ENCODE measurements around the gene ARMC7.
"Not testable (repeated sequence)": the region's sequence is repeated elsewhere in the genome, so short reads cannot be mapped to it uniquely, and the experiment has no call there.

The ARMC7 gene

DNA sequence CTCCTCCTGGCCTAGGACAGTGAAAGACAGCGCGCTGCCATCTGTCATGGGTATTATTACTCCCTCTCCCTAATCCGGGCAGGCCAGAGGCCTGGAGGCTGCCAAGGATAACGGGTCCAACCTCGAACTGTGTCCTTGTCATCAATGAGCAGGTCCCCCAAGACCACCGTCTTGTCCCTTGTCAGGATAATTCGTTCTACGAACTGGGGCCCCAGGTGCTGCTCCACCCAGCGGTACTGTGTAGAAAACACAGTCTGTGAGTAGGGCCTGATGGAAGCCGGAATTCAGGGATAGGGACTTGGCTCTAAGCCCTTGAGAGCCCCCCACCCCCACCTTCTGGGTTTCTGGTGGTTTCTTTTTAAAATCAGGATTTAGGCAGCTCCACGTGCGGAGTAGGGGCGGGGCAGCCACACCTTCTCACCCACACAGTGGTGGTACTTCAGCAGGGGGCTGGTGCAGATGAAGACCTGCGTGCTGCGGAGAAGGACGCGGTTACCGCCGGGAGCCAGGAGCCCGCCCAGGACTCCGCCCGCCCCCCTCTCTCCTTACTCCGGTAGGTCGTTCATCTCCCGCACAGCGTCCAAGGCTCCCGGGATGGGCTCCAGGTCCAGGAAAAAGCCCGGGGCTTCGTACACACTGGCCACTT, 21.0 kb downstream of the ARMC7 start:
- peak; percentile 72 for DNase-seq

GRCh38 chr17:75131278-75132017, 21.7 kb downstream of the ARMC7 start, which contains the start of gene NT5C:
Gene NT5C, minus strand, starts transcription at chr17:75131742. Its CDS starts 35 bp downstream, at chr17:75131707.
- DNase-seq, result peak; percentile 81

- DNase-seq, result not testable (repeated sequence)
Measured at GRCh38 chr17:75132018-75133000, 22.5 kb downstream of the ARMC7 start.

GRCh38 chr17:75133001-75133400, 23.2 kb downstream of the ARMC7 start:
- no peak for DNase-seq

GRCh38 chr17:75133607-75134347, 24.0 kb downstream of the ARMC7 start:
- not testable (repeated sequence) for DNase-seq

DNA sequence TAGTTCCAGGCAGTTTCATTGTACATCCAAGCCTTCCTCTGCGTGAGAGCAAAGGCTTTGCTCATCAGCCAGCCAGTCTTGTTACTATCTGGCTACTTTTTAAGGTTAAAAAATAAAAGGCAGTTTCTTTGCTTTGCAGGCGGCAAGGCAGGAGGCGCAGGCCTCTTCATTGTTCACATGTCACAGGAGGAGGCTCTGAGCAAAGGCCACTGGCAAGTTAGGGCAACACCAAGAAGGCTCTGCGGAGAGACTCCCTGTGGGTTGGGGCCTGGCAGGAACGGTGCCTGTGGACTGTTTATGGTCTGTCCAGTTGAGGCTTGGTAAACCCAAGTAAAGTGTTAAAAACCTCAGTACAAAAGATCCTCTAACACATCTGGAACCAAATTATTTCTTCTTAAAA, 25.7 kb downstream of the ARMC7 start:
- no peak for DNase-seq

DNA sequence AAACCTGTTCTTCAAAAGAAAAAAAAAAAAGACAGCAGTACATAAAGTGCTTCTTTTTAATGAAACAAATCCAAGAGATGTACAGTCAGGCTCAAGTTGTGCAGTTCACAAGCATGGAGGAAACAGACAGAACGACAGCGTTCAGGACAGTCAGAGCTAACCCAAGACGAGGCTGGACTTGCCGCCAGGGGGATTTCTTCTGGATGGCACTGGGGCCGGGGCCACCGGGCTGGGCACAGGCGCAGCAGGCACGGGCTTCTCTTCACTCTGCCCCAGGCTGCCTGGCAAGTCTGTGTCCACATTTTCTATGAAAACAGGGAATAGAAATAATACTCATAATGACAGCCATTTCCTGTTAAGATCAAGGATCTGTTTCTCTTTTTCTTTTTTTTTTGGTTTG, 26.2 kb downstream of the ARMC7 start:
- DNase-seq, result no peak

DNA sequence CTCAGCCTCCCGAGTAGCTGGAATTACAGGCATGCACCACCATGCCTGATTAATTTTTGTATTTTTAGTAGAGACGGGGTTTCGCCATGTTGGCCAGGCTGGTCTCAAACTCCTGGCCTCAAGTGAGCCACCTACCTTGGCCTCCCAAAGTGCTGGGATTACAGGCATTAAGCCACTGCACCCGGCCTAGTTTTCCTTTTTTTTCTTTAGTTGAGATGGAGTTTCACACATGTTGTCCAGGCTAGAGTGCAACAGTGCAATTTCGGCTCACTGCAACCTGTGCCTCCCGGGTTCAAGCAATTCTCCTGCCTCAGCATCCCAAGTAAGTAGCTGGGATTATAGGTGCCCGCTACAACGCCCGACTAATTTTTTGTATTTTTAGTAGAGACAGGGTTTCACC, 28.0 kb downstream of the ARMC7 start:
- not testable (repeated sequence) for DNase-seq

DNA sequence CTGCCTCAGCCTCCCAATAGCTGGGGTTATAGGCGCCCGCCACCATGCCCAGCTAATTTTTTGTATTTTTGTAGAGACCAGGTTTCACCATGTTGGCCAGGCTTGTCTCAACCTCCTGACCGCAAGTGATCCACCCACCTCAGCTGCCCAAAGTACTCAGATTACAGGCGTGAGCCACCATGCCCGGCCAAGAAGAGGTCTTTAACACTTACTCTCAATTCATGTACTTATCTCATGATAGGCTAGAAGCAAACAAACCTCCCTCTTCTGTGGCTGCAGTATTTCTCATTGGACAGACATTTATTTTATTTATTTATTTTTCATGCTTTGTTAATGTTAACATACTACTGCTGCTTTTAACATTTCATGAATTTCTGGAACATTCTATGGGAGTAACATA, 28.8 kb downstream of the ARMC7 start:
- DNase-seq, result no peak

GRCh38 chr17:75142236-75142971, 32.6 kb downstream of the ARMC7 start:
- DNase-seq, result no peak

DNA sequence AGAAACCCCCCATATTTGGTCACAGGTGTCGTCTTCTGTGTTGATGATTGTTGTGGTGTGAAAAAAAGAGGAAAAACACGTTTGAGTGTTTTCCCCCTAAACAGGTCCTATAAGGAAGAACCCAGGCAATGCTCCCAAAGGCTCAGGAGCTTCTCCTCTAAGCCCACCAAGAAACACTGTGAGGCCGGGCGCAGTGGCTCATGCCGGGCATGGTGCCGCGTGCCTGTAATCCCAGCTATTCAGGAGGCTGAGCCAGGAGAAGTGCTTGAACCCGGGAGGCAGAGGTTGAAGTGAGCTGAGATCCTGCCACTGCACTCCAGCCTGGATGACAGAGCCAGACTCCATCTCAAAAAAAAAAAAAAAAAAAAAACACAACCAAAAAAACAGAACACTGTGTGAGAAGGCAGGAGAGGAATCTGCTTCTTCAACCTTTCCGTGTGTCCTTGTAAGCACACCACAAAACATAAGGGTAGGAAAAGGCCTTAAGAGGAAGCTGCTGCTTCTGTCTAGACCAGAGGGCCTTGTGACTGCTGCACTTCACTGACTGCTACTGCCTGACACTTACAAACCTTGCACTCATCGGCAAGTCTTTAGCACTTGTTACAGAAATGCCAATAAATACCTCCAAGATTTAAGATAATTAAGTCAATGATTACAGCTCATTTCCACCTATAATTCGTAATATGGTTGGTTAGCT, 35.2 kb downstream of the ARMC7 start:
- no peak for DNase-seq

DNA sequence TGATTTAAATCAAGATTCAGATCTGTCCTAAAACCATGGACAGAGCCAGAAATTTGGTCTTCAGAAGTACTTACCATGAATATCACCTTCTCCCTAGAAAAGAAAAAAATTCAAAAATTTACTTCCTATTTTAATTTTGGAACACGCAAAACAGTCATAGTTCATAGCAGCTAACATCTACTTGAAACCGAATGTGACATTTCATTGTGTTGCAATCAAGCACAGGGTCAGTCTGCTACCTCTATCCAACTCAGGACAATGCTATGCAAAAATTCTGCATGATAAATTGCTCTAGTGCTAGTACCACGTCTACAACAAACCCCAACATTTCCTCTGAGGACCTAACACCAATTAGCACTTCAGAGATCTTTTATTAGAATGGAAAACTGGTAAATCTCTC, 36.8 kb downstream of the ARMC7 start:
- no peak for DNase-seq

DNA sequence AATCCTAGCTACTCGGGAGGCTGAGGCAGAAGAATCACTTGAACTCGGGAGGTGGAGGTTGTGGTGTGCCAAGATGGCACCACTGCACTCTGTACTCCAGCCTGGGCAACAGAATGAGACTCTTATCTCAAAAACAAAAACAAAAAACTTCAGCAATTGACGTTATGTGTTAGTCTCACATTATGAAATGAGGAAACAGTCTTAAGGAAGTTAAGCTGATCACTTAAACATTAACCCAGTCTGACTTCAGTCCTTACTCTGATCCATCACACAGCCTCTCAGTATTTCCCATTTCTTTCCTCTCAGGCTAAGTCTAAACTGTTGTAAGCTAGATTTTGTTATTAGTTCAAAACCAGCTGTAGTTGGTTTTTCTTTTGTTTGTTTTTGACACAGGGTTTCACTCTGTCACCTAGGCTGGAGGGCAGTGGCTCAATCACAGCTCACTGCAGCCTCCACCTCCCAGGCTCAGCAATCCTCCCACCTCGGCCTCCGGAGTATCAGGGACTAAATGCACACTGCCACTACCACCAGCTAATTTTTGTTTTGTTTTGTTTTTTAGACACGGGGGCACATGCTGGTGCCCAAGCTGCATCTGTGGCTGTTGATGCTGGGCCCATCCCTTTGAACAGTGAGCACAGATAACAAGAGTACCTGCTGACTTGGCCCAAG, 38.2 kb downstream of the ARMC7 start:
- DNase-seq, result no peak

GRCh38 chr17:75151930-75152329, 42.2 kb downstream of the ARMC7 start:
- no peak for DNase-seq

DNA sequence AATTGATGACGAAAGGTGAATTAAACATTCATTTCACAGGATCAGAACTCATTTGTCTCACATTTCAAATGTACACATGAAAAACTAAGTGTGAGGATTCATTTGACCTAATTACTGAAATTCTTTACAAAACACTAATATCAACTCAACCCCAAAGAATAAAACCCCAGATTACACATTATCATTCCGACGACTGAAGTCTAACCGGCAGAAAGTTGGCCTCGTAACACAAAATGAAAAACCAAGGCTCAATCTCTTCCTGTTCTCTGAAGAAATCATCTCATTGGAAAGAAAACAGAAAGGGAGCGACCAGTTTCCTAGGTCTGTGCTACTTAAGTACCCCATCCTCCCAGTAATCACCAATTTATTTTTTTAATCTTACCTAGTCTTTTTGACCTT, 42.8 kb downstream of the ARMC7 start:
- DNase-seq, result no peak

- DNase-seq, result peak; percentile 26
Measured at GRCh38 chr17:75152922-75153779, 43.4 kb downstream of the ARMC7 start.

DNA sequence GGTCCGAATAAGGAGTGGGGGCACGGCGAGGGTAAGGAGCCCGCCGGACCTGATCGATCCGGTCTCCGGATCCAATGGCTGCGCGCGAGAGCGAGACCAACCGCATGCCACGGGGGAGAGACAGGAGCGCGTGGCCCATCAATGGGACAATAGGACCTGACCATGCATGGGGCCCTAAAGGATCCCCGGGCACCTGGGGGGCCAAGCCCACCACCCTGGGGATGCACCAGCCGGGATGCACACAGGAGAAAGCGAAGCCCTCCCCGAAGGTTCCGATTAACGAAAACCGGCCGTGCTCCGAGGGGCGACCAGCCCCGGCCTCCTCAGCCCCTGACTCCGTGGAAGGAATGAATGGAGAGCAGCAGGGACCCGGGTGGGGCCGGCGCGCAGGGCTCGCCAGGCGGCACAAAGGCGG, 44.0 kb downstream of the ARMC7 start:
- no peak for DNase-seq

- DNase-seq, result peak; percentile 99
Measured at GRCh38 chr17:75154195-75155106, 44.7 kb downstream of the ARMC7 start, which contains the start of gene JPT1. Gene JPT1, minus strand, starts transcription at chr17:75154512. Its CDS starts 115 bp downstream, at chr17:75154397.

Data from fibroblast of skin of right quadriceps (primary cell).